Transverse colon (tissue), 4 donors: ENCODE data around the gene DIS3L2. TPM values are rescaled to one million over a fixed set of nuclear protein-coding genes. Genes with fewer than 3 reads are reported as not detected.

ENCODE experiments used
- DNase-seq: peaks from one replicate; pipeline ENCODE4 v3.0.0-alpha.2; 2019
- H3K27ac ChIP-seq, 4 donors: fragments of 200-600 bp; sonication (generic); 2 replicates each; pipeline ENCODE4 v1.5.1; 2016 to 2018; ENCODE audit warnings: inconsistent platforms in 4 of 4
- H3K27me3 ChIP-seq: fragments of 200-600 bp; sonication (generic); 2 replicates; pipeline ENCODE4 v1.5.1; 2017; ENCODE audit warnings: inconsistent platforms
- H3K36me3 ChIP-seq, 4 donors: fragments of 200-600 bp; sonication (generic); 2 replicates each; pipeline ENCODE4 v1.5.1; 2017 to 2019; ENCODE audit warnings: inconsistent platforms in 4 of 4
- H3K4me1 ChIP-seq, 4 donors: fragments of 200-600 bp; sonication (generic); 2 replicates each; pipeline ENCODE4 v1.5.1; 2017 to 2020; ENCODE audit warnings: inconsistent platforms in 4 of 4
- H3K4me3 ChIP-seq, 4 donors: fragments of 200-600 bp; sonication (generic); 1 replicate in 1 of 4; 2 replicates in 3 of 4; pipeline versions ENCODE4 v1.5.1 to v1.6.1; 2017 to 2019; ENCODE audit warnings: inconsistent platforms in 4 of 4
- H3K9me3 ChIP-seq, 2 donors: fragments of 200-600 bp; sonication (generic); 2 replicates each; pipeline ENCODE4 v1.5.1; 2017 to 2019; ENCODE audit warnings: inconsistent platforms in 2 of 2
- EP300 ChIP-seq: sonication (generic); formaldehyde crosslinking; IDR thresholded peaks from one replicate; pipeline ENCODE4 v1.6.1; 2017; ENCODE audit warnings: antibody characterized with exemption, low read depth
- POLR2A ChIP-seq: fragments of 450-650 bp; IDR thresholded peaks from one replicate; pipeline ENCODE4 v1.6.1; 2016; ENCODE audit warnings: antibody characterized with exemption, mild to moderate bottlenecking, moderate library complexity
- POLR2AphosphoS5 ChIP-seq, 3 donors: sonication (generic); formaldehyde crosslinking; IDR thresholded peaks; one replicate each; pipeline ENCODE4 v1.6.1; 2016; ENCODE audit warnings: antibody characterized with exemption in 3 of 3
- WGBS, 2 donors: methylation state at CpG; one replicate each; pipeline ENCODE4 v1.1.5; 2018; ENCODE audit warnings: low coverage in 1 of 2; 5-methylcytosine and 5-hydroxymethylcytosine counted together
- in situ Hi-C, 4 donors: fragments of 200-750 bp; cut with MboI; loops; one replicate each; pipeline versions ENCODE4 v1.15.0 to v1.15.1; 2017; ENCODE audit warnings: low sequenced_read_pairs in 3 of 4, low pct_ligation_motif_present in 1 of 4, low pct_unique_long_range_greater_than_20kb in 1 of 4
- intact Hi-C: fragments of 100-400 bp; cut with DNase I; formaldehyde crosslinking; loops from one replicate; pipeline ENCODE4 v1.15.1; 2023; ENCODE audit warnings: low total_unique reads
- total RNA-seq, 4 donors: library from RNA; depleted of rRNA; stranded (reverse); fragments of >200 nt; gene quantifications; one replicate each; pipeline ENCODE4 v1.1.0, GENCODE V29; 2016
- TF ChIP-seq, protein P1 (sequence below), 5 experiments: fragments of 200-600 bp in 3 of 5; fragments of 450-650 bp in 2 of 5; sonication (generic) in 3 of 5; IDR thresholded peaks; 1 replicate in 2 of 5; 2 replicates in 3 of 5; pipeline ENCODE4 v1.5.1; 2016 to 2017; ENCODE audit warnings: antibody characterized with exemption in 5 of 5, inconsistent platforms in 3 of 5, mild to moderate bottlenecking in 2 of 5, moderate library complexity in 1 of 5

Gene DIS3L2
- total RNA-seq, 4 donors from 2014 or later, result 24.7 to 99.9 (median 51.2) TPM

DNA sequence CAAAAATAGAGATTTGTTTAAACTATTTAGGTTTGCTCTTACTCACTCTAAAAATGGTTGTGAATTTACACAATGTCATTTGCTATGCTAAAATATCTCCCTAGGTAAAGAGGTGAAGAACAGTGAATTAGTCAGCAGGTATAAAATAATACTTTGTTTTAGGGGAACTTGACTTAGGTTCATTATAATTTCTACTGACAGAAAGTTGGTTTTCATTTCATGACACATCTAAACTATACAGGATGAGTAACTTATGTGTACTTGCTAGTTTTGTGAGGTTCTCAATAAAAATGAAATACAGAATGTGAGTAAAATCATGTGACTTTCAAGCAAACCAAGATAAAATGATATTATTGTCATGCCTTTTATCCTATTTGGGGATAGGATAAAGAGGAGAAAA is 66.0 kb downstream of the DIS3L2 start:
- H3K36me3 ChIP-seq, result peaks cover 0 to 27% (median 7%) of the 10 kb centered on the region in 4 donors
- peaks cover 0 to 5% (median 0%) of the 10 kb centered on the region in 4 donors for H3K4me1 ChIP-seq
- no peak for DNase-seq
- H3K27me3 ChIP-seq, result no peaks in the 10 kb centered on the region
- intact Hi-C loops, result no loop called here
- in situ Hi-C loops, result no loop called here
- no peaks in the 10 kb centered on the region for H3K9me3 ChIP-seq
- no peak overlapping the region for H3K27ac ChIP-seq
- TF ChIP-seq POLR2AphosphoS5 (IDR thresholded peaks at IDR 0.05) (no peak), EP300 (no peak), POLR2A (no peak)
- TF ChIP-seq, protein P1, sequence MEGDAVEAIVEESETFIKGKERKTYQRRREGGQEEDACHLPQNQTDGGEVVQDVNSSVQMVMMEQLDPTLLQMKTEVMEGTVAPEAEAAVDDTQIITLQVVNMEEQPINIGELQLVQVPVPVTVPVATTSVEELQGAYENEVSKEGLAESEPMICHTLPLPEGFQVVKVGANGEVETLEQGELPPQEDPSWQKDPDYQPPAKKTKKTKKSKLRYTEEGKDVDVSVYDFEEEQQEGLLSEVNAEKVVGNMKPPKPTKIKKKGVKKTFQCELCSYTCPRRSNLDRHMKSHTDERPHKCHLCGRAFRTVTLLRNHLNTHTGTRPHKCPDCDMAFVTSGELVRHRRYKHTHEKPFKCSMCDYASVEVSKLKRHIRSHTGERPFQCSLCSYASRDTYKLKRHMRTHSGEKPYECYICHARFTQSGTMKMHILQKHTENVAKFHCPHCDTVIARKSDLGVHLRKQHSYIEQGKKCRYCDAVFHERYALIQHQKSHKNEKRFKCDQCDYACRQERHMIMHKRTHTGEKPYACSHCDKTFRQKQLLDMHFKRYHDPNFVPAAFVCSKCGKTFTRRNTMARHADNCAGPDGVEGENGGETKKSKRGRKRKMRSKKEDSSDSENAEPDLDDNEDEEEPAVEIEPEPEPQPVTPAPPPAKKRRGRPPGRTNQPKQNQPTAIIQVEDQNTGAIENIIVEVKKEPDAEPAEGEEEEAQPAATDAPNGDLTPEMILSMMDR (IDR thresholded peaks at IDR 0.05), result no peak
- no peak overlapping the region for H3K4me3 ChIP-seq

DNA sequence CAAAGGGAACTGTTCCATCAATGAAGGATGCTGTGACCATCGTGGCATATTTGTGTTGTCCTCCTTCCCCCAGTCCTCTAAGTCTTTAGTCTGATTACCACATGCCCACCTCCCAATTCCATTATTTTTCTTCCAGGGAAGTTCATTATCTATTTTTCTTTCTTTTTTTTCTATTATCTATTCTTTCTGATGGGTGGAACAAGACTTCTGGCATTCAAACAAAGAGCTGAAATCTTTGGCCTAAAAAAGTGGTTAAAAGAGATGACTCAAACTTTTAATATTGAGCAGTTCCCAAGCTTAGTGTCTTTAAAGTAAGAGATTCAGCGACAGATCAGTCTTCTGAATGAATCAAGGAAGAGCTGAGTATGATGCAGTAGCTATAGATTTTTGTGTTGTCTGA is 66.6 kb downstream of the DIS3L2 start:
- in situ Hi-C loops, result no loop called here
- intact Hi-C loops, result no loop called here

DNA sequence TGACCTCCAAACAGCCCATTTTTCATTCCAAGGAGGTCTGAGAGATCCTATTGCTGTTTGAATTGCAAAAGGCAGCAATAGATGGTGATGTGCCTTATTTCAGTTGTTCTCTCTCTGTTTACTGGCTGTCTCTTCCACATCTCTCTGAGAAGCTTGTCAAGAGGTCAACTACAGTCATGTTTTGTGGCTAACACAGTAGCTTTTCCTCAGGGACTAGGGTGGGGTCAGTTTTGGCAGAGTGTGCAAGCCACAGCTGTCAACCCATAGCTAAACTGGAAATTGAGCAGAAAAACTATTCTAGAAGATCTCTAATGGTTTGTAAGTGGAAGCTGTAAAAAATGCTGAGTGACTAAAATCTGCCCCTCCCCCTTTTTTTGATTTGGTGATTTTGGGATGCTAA is 67.1 kb downstream of the DIS3L2 start:
- peaks cover 0 to 5% (median 0%) of the 10 kb centered on the region in 4 donors for H3K4me1 ChIP-seq
- H3K9me3 ChIP-seq, result no peaks in the 10 kb centered on the region
- no peak for DNase-seq
- in situ Hi-C loops (no loop called here), intact Hi-C loops (no loop called here)
- H3K27ac ChIP-seq, result no peak overlapping the region
- no peak overlapping the region for H3K4me3 ChIP-seq
- TF ChIP-seq, protein P1 (IDR thresholded peaks at IDR 0.05), result no peak
- TF ChIP-seq EP300 (no peak), POLR2A (no peak)
- no peaks in the 10 kb centered on the region for H3K27me3 ChIP-seq
- H3K36me3 ChIP-seq, result peaks cover 0 to 23% (median 5%) of the 10 kb centered on the region in 4 donors

More for the DNA sequence above, 66.6 kb downstream of the DIS3L2 start:
- Histone ChIP-seq H3K36me3 (peaks cover 0 to 27% (median 7%) of the 10 kb centered on the region in 4 donors), H3K27ac (no peak overlapping the region), H3K4me1 (peaks cover 0 to 5% (median 0%) of the 10 kb centered on the region in 4 donors), H3K4me3 (no peak overlapping the region), H3K9me3 (no peaks in the 10 kb centered on the region), H3K27me3 (no peaks in the 10 kb centered on the region)
- no peak for DNase-seq
- TF ChIP-seq POLR2AphosphoS5 (IDR thresholded peaks at IDR 0.05) (no peak), EP300 (no peak), POLR2A (no peak)
- TF ChIP-seq, protein P1 (IDR thresholded peaks at IDR 0.05), result no peak
- 87 to 89% methylated on average over 2 of the region's 2 CpGs for WGBS, 2 donors

DNA sequence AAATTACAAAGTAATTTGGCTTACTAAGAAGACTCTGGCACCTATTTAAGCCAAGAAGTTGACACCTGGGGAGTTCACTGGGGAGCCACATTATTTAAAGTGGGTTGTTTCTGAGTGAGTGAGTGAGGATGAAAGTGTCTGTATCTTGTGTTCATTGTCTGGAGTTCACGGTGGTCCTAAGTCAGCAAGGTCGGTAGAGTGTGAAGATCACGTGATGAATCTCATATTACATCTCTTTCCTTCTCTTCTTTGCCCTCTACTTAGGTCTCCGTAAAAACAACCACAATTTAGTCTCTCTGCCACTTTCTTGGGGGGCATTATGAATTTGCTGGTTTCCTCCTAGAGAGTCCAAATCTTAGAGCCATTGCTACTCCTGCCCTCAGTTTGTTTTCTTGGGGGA is 67.8 kb downstream of the DIS3L2 start:
- H3K4me3 ChIP-seq, result no peak overlapping the region
- 67 to 80% methylated on average over 4 of the region's 4 CpGs for WGBS, 2 donors
- H3K27ac ChIP-seq, result no peak overlapping the region
- peaks cover 0 to 5% (median 0%) of the 10 kb centered on the region in 4 donors for H3K4me1 ChIP-seq
- H3K9me3 ChIP-seq, result no peaks in the 10 kb centered on the region
- DNase-seq, result no peak
- intact Hi-C loops (no loop called here), in situ Hi-C loops (no loop called here)
- peaks cover 0 to 17% (median 2%) of the 10 kb centered on the region in 4 donors for H3K36me3 ChIP-seq
- no peaks in the 10 kb centered on the region for H3K27me3 ChIP-seq
- TF ChIP-seq, protein P1 (IDR thresholded peaks at IDR 0.05), result no peak
- TF ChIP-seq POLR2A (no peak), POLR2AphosphoS5 (IDR thresholded peaks at IDR 0.05) (no peak), EP300 (no peak)
